Pancreas (tissue), 10 donors: ENCODE results near the gene CCL4. TPM values are rescaled to one million over a fixed set of nuclear protein-coding genes. Genes with fewer than 3 reads are reported as not detected.
"Not testable (repeated sequence)": the region's sequence is repeated elsewhere in the genome, so short reads cannot be mapped to it uniquely, and the experiment has no call there.

ENCODE experiments used
- ATAC-seq, 4 donors: fragments of 200-7000 bp; cut with Tn5 transposase; one replicate each; pipeline versions ENCODE4 v1.8.0 to v1.9.1; 2020; ENCODE audit warnings: mild to moderate bottlenecking in 4 of 4, moderate library complexity in 4 of 4
- DNase-seq, 6 donors: peaks; one replicate each; pipeline ENCODE4 v3.0.0-alpha.2; 2020
- FAIRE-seq: peaks from 2 replicates; lab custom pipeline; 2012; peaks lifted over from hg19 to GRCh38; lab: Jason Lieb, UNC
- H3K27ac ChIP-seq, 4 donors: fragments of 200-600 bp; sonication (generic); 1 replicate in 3 of 4; 2 replicates in 1 of 4; pipeline versions ENCODE4 v1.5.0 to v1.8.0; 2020
- H3K27me3 ChIP-seq, 4 donors: fragments of 200-600 bp; one replicate each; pipeline ENCODE4 v1.8.0; 2021
- H3K36me3 ChIP-seq, 3 donors: fragments of 200-600 bp; sonication (generic) in 1 of 3; one replicate each; pipeline versions ENCODE4 v1.5.0 to v1.8.0; 2020 to 2021
- H3K4me1 ChIP-seq, 3 donors: fragments of 200-600 bp; one replicate each; pipeline ENCODE4 v1.8.0; 2021
- H3K4me3 ChIP-seq, 4 donors: fragments of 200-600 bp; sonication (generic) in 2 of 4; one replicate each; pipeline versions ENCODE4 v1.5.0 to v1.8.0; 2020 to 2021
- H3K9me3 ChIP-seq, 4 donors: fragments of 200-600 bp; one replicate each; pipeline ENCODE4 v1.8.0; 2021
- WGBS, 2 donors: extraction: QIAGEN DNeasy Blood & Tissue Kit; methylation state at CpG; one replicate each; pipeline ENCODE4 v1.1.7; 2013; 5-methylcytosine and 5-hydroxymethylcytosine counted together
- intact Hi-C, 3 donors: fragments of 100-400 bp; cut with DNase I; formaldehyde crosslinking; loops; one replicate each; pipeline versions ENCODE4 v1.11.1 to v1.14.2; 2022
- polyA plus RNA-seq, 2 donors: library from polyadenylated mRNA; stranded (reverse); fragments of 200-250 nt; gene quantifications; one replicate each; pipeline ENCODE4 v1.2.3, GENCODE V29; 2013
- total RNA-seq, 6 donors: library from RNA; stranded (reverse); fragmentation: NEBNext Ultra II Directional in 4 of 6; extraction: Animal tissue kit (Norgen Biotek cat#: 25700) in 4 of 6; gene quantifications; one replicate each; pipeline versions ENCODE4 v1.2.1 to v1.2.4, GENCODE V29; 2021 to 2023
- TF ChIP-seq, protein P1 (sequence below), 4 donors: fragments of 200-600 bp; sonication (generic) in 3 of 4; IDR thresholded peaks; one replicate each; pipeline versions ENCODE4 v1.5.0 to v1.8.0; 2021; ENCODE audit warnings: antibody characterized with exemption in 4 of 4
- donor health status: healthy with polysubstance abuse.
- donor health status: DM: no; HTN: no; CAD: no; lungs with moderate emphysema.
- donor health status: DM: no; HTN: no; CAD: no.
- donor health status: control.
- donor health status: control.
- donor health status: Bipolar disorder and iron deficiency.
- donor health status: DM: yes; HTN: yes; CAD: no.
- donor health status: DM: no; HTN: no; CAD: no.
- donor health status: DM: no; HTN: no; CAD: no.
- donor health status: DM: yes; HTN: yes; CAD: no.

Gene CCL4
- total RNA-seq (1 to 10 TPM in 4 of 6 donors, under 1 TPM in 2; 0.28 to 2.0 (median 1.5) TPM), polyA plus RNA-seq (under 1 TPM; 0.47 to 0.99 TPM)

DNA sequence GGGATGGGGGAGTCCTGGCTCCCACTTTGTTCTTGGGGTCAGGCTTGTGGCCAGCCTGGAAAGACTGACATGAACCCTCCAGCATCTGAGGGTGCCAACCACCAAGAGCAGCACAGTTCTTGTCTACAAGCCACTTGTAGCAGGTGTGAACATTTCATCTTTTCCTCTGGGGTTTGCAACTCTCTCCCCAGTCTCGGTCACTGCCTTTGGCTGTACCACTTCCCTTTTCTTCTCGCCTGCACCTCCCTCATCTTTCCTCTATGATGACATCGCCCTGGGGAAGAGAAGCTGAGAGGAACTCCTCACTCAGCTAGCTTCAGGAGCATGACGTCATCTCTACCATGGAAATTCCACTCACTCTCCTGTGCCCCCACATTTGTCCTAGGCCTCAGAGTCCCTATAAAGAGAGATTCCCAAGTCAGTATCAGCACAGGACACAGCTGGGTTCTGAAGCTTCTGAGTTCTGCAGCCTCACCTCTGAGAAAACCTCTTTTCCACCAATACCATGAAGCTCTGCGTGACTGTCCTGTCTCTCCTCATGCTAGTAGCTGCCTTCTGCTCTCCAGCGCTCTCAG, at the start of gene CCL4:
CCL4 (plus strand) TSS at position 427 of the 575 bp plus-strand sequence; CDS start at position 506, 79 bp downstream.
- WGBS, 2 donors: 66 to 71% methylated on average over 6 of the region's 6 CpGs
- H3K27me3 ChIP-seq, H3K36me3 ChIP-seq, H3K4me3 ChIP-seq, intact Hi-C loops, H3K4me1 ChIP-seq, H3K27ac ChIP-seq, FAIRE-seq, DNase-seq, H3K9me3 ChIP-seq: not testable (repeated sequence)
- ATAC-seq: peak in 2 of 4 donors; percentile 80 to 81

DNA sequence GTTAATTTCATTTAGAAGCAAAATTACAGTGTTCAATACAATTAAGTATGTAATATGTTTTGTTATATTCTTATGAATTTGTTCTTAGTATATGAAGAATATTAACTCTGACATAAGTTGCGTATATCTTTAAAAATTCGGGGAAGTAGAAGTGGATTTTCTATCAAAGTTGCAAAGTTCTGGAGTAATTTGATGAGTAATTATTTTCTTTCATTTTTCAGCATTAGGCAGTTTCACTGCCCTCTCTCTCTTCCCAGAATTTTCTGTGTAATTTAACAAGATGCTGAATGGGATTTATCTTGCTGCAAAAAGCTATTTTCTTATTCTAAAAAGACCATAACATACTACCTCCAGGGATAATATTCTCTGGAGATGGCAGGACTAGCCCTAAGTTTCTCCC, 48.5 kb upstream of the CCL4 start:
- no peak for FAIRE-seq
- no peak for DNase-seq
- TF ChIP-seq, protein P1, sequence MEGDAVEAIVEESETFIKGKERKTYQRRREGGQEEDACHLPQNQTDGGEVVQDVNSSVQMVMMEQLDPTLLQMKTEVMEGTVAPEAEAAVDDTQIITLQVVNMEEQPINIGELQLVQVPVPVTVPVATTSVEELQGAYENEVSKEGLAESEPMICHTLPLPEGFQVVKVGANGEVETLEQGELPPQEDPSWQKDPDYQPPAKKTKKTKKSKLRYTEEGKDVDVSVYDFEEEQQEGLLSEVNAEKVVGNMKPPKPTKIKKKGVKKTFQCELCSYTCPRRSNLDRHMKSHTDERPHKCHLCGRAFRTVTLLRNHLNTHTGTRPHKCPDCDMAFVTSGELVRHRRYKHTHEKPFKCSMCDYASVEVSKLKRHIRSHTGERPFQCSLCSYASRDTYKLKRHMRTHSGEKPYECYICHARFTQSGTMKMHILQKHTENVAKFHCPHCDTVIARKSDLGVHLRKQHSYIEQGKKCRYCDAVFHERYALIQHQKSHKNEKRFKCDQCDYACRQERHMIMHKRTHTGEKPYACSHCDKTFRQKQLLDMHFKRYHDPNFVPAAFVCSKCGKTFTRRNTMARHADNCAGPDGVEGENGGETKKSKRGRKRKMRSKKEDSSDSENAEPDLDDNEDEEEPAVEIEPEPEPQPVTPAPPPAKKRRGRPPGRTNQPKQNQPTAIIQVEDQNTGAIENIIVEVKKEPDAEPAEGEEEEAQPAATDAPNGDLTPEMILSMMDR (IDR thresholded peaks at IDR 0.05): no peak
- no peaks in the 10 kb centered on the region for H3K27me3 ChIP-seq
- intact Hi-C loops: no loop called here
- whole genome bisulfite sequencing, 2 donors: 61 to 78% methylated on average over 2 of the region's 2 CpGs
- H3K4me1 ChIP-seq: no peaks in the 10 kb centered on the region
- H3K27ac ChIP-seq: no peak overlapping the region
- H3K4me3 ChIP-seq: no peak overlapping the region
- H3K36me3 ChIP-seq: no peaks in the 10 kb centered on the region
- H3K9me3 ChIP-seq: no peaks in the 10 kb centered on the region
- no peak for ATAC-seq

DNA sequence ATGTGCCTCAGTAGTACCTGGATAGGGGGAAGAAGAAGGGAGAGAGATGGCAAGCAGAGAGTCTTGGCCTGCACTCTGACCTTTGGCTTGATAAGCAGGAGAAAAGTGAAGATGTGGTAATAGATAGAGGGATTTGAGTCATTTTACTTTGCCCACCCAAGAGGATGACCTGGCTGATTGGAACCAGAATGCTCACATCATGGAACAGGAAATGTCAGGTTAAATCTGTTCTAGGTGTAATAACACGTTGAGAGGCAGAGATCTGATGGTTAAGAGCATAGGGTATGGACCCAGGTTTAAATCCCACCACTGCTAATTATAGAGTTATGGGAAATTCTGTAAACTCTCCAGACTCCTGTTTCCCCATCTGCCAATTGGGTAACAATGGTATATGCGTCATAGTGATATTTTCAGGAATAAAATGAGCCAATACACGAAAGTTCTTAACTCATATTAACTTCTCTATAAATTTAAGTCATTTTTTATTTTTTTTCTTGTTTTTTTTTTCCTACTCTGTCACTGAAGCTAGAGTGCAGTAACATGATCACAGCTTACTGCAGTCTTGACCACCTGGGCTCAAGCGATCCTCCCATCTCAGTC, 47.6 kb upstream of the CCL4 start:
- no peak for ATAC-seq
- Histone ChIP-seq H3K36me3 (no peaks in the 10 kb centered on the region), H3K27me3 (no peaks in the 10 kb centered on the region), H3K27ac (no peak overlapping the region), H3K4me3 (no peak overlapping the region), H3K4me1 (no peaks in the 10 kb centered on the region), H3K9me3 (no peaks in the 10 kb centered on the region)
- 85 to 89% methylated on average over 4 of the region's 4 CpGs for WGBS, 2 donors
- TF ChIP-seq, protein P1 (IDR thresholded peaks at IDR 0.05): no peak
- no peak for FAIRE-seq
- intact Hi-C loops: no loop called here
- DNase-seq: no peak

DNA sequence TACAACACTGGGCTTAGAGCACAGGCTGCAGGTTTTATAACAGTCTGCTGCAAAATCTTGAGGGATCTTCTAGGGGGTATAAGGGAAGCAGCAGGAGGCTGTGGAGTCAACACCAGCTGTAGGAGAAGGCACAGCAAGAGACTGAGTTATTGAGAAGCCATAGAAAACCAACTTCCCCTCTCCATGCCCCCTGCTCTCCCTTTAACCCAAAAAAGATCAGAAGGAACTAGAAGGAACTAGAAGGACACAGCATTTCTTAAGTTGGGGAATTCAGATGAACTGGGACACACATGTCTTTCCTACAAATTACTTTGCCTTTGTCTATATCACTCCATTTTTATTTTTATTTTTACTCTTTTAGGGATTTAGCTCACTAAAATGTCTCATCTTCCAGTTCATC, 45.7 kb upstream of the CCL4 start:
- no peaks in the 10 kb centered on the region for H3K27me3 ChIP-seq
- ATAC-seq (no peak), FAIRE-seq (no peak), DNase-seq (no peak)
- TF ChIP-seq, protein P1 (IDR thresholded peaks at IDR 0.05): no peak
- no peak overlapping the region for H3K4me3 ChIP-seq
- no peaks in the 10 kb centered on the region for H3K9me3 ChIP-seq
- intact Hi-C loops: no loop called here
- H3K4me1 ChIP-seq: no peaks in the 10 kb centered on the region
- no peaks in the 10 kb centered on the region for H3K36me3 ChIP-seq
- no peak overlapping the region for H3K27ac ChIP-seq

DNA sequence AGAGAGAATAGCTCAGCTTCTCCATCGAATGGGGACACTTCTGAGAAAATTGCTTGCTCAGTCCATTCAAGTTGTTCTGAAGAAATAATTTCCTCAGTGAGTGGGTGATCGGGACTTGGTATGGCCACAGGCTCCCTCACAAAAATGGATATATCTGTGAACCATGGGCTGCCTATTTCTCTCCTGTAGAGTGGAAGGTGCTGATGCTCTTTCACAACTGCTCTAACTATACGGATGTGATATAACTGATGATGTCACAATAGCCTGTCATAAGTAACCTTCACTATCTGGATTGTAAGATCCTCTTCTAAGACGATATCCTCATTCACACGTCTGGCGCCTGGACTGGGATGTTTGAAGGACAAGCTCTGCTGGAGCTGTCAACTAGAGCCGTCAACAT, 44.2 kb upstream of the CCL4 start:
- Histone ChIP-seq H3K27ac (no peak overlapping the region), H3K9me3 (no peaks in the 10 kb centered on the region), H3K27me3 (no peaks in the 10 kb centered on the region), H3K36me3 (no peaks in the 10 kb centered on the region), H3K4me3 (no peak overlapping the region), H3K4me1 (no peaks in the 10 kb centered on the region)
- 74% methylated on average over 7 of the region's 7 CpGs for WGBS, 2 donors
- intact Hi-C loops: no loop called here
- ATAC-seq: no peak
- FAIRE-seq: no peak
- TF ChIP-seq, protein P1 (IDR thresholded peaks at IDR 0.05): no peak
- DNase-seq: no peak
